BLaER1 treated with 17β-estradiol and CSF1 and Interleukin-3, amounts not matched to agents 10 nM and 100 nM (cell line): ENCODE results near the gene ANKRD17.

Experiments used
- H3K27ac ChIP-seq, 11 experiments: shearing (Covaris generic); formaldehyde crosslinking; 2 replicates each; pipeline ENCODE4 v1.8.1; 2022
- H3K27me3 ChIP-seq, 11 experiments: shearing (Covaris generic); formaldehyde crosslinking; 2 replicates each; pipeline ENCODE4 v1.8.1; 2022
- H3K36me3 ChIP-seq, 11 experiments: shearing (Covaris generic); formaldehyde crosslinking; 2 replicates each; pipeline ENCODE4 v1.8.1; 2022
- H3K4me1 ChIP-seq, 10 experiments: shearing (Covaris generic); formaldehyde crosslinking; 2 replicates each; pipeline ENCODE4 v1.8.1; 2022
- H3K4me2 ChIP-seq, 11 experiments: shearing (Covaris generic); formaldehyde crosslinking; 2 replicates each; pipeline ENCODE4 v1.8.1; 2022
- H3K4me3 ChIP-seq, 10 experiments: shearing (Covaris generic); formaldehyde crosslinking; 2 replicates each; pipeline ENCODE4 v1.8.1; 2022
- H3K9ac ChIP-seq, 11 experiments: shearing (Covaris generic); formaldehyde crosslinking; 2 replicates each; pipeline ENCODE4 v1.8.1; 2022
- H3K9me3 ChIP-seq, 11 experiments: shearing (Covaris generic); formaldehyde crosslinking; replicated peaks in 1 of 11; 2 replicates each; pipeline ENCODE4 v1.8.1; 2022
- H4K20me1 ChIP-seq, 11 experiments: shearing (Covaris generic); formaldehyde crosslinking; 2 replicates each; pipeline ENCODE4 v1.8.1; 2022
- Cebpa-rat ChIP-seq, 11 experiments: shearing (Covaris generic); IDR thresholded peaks; 2 replicates each; pipeline ENCODE4 v1.8.1; 2022

Gene ANKRD17

GRCh38 chr4:73034896-73035295, 223.7 kb downstream of the ANKRD17 start:
- Histone ChIP-seq H4K20me1 (no peaks in the 10 kb centered on the region), H3K27ac (no peak overlapping the region), H3K4me3 (no peak overlapping the region), H3K36me3 (no peaks in the 10 kb centered on the region), H3K4me2 (no peak overlapping the region), H3K9ac (no peak overlapping the region), H3K27me3 (no peaks in the 10 kb centered on the region), H3K9me3 (peaks cover 25 to 43% (median 33%) of the 10 kb centered on the region in 11 experiments), H3K4me1 (no peaks in the 10 kb centered on the region)
- TF ChIP-seq Cebpa-rat (IDR thresholded peaks at IDR 0.05), result no peak

- H3K9ac ChIP-seq, result no peak overlapping the region
- no peaks in the 10 kb centered on the region for H3K4me1 ChIP-seq
- no peak overlapping the region for H3K4me3 ChIP-seq
- H3K4me2 ChIP-seq, result no peak overlapping the region
- TF ChIP-seq Cebpa-rat (IDR thresholded peaks at IDR 0.05), result no peak
- no peaks in the 10 kb centered on the region for H3K36me3 ChIP-seq
- H3K9me3 ChIP-seq, result peaks cover 0 to 13% (median 10%) of the 10 kb centered on the region in 11 experiments; a peak in 15 of 22 replicates
- no peaks in the 10 kb centered on the region for H4K20me1 ChIP-seq
- no peak overlapping the region for H3K27ac ChIP-seq
- H3K27me3 ChIP-seq, result no peaks in the 10 kb centered on the region
Measured at GRCh38 chr4:73028621-73029020, 230.0 kb downstream of the ANKRD17 start.
